Ishikawa (cell line): ENCODE results near the gene EFNA5.

Source experiments
- CEBPB ChIP-seq: IDR thresholded peaks from 2 replicates; pipeline ENCODE4 v1.6.1; 2012
- CREB1 ChIP-seq: IDR thresholded peaks from 2 replicates; pipeline ENCODE4 v1.6.1; 2012; ENCODE audit warnings: low read depth
- EGR1 ChIP-seq: IDR thresholded peaks from 2 replicates; pipeline ENCODE4 v1.6.1; 2012
- EP300 ChIP-seq: IDR thresholded peaks from 2 replicates; pipeline ENCODE4 v1.6.1; 2012; ENCODE audit warnings: borderline replicate concordance
- FOXM1 ChIP-seq: IDR thresholded peaks from 2 replicates; pipeline ENCODE4 v1.6.1; 2012; ENCODE audit warnings: low read depth, borderline replicate concordance
- NFIC ChIP-seq: IDR thresholded peaks from 2 replicates; pipeline ENCODE4 v1.6.1; 2012
- RAD21 ChIP-seq: IDR thresholded peaks from 2 replicates; pipeline ENCODE4 v1.6.1; 2012; ENCODE audit warnings: low read depth
- TAF1 ChIP-seq: IDR thresholded peaks from 2 replicates; pipeline ENCODE4 v1.6.1; 2012; ENCODE audit warnings: low read depth, mild to moderate bottlenecking
- TCF12 ChIP-seq: IDR thresholded peaks from 2 replicates; pipeline ENCODE4 v1.6.1; 2012; ENCODE audit warnings: low read depth
- TEAD4 ChIP-seq: IDR thresholded peaks from 2 replicates; pipeline ENCODE4 v1.6.1; 2012
- YY1 ChIP-seq: IDR thresholded peaks from 2 replicates; pipeline ENCODE4 v1.6.1; 2012; ENCODE audit warnings: low read depth
- ZBTB7A ChIP-seq: IDR thresholded peaks from 2 replicates; pipeline ENCODE4 v1.6.1; 2012; ENCODE audit warnings: low read depth
- TF ChIP-seq, protein P1 (sequence below): IDR thresholded peaks from 2 replicates; pipeline ENCODE4 v1.6.1; 2012; ENCODE audit warnings: low read depth, mild to moderate bottlenecking
- TF ChIP-seq, protein P2 (sequence below): IDR thresholded peaks from 2 replicates; pipeline ENCODE4 v1.6.1; 2012
- TF ChIP-seq, protein P3 (sequence below): IDR thresholded peaks from 2 replicates; pipeline ENCODE4 v1.6.1; 2012

Gene EFNA5

DNA sequence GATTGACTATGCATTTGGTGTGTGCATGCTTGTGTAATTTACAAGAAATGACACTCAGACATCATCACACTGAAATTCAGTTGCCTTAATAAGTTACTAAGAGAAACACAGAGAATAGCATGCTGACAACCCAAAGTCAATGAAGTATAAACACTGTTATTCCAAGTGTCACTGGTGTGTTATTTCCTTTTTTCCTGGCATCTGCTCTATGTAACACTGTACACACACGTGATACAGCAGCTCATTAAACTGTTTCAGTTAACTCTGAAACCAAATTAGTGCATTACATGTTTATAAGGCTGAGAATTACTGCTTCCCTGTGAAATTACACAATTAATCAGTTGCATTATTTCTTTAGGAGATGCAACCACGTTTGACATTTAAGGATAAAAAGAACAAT lies 252.7 kb downstream of the EFNA5 start:
- no peak for TF ChIP-seq EGR1
- TF ChIP-seq, protein P1, sequence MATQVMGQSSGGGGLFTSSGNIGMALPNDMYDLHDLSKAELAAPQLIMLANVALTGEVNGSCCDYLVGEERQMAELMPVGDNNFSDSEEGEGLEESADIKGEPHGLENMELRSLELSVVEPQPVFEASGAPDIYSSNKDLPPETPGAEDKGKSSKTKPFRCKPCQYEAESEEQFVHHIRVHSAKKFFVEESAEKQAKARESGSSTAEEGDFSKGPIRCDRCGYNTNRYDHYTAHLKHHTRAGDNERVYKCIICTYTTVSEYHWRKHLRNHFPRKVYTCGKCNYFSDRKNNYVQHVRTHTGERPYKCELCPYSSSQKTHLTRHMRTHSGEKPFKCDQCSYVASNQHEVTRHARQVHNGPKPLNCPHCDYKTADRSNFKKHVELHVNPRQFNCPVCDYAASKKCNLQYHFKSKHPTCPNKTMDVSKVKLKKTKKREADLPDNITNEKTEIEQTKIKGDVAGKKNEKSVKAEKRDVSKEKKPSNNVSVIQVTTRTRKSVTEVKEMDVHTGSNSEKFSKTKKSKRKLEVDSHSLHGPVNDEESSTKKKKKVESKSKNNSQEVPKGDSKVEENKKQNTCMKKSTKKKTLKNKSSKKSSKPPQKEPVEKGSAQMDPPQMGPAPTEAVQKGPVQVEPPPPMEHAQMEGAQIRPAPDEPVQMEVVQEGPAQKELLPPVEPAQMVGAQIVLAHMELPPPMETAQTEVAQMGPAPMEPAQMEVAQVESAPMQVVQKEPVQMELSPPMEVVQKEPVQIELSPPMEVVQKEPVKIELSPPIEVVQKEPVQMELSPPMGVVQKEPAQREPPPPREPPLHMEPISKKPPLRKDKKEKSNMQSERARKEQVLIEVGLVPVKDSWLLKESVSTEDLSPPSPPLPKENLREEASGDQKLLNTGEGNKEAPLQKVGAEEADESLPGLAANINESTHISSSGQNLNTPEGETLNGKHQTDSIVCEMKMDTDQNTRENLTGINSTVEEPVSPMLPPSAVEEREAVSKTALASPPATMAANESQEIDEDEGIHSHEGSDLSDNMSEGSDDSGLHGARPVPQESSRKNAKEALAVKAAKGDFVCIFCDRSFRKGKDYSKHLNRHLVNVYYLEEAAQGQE = no peak
- no peak for TF ChIP-seq YY1
- TF ChIP-seq NFIC = no peak
- no peak for TF ChIP-seq EP300
- no peak for TF ChIP-seq CEBPB
- no peak for TF ChIP-seq TAF1
- no peak for TF ChIP-seq ZBTB7A
- TF ChIP-seq, protein P2, sequence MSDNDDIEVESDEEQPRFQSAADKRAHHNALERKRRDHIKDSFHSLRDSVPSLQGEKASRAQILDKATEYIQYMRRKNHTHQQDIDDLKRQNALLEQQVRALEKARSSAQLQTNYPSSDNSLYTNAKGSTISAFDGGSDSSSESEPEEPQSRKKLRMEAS = no peak
- TF ChIP-seq, protein P3, sequence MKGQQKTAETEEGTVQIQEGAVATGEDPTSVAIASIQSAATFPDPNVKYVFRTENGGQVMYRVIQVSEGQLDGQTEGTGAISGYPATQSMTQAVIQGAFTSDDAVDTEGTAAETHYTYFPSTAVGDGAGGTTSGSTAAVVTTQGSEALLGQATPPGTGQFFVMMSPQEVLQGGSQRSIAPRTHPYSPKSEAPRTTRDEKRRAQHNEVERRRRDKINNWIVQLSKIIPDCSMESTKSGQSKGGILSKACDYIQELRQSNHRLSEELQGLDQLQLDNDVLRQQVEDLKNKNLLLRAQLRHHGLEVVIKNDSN = no peak
- TF ChIP-seq RAD21 = no peak
- TF ChIP-seq FOXM1 = no peak
- no peak for TF ChIP-seq TEAD4

DNA sequence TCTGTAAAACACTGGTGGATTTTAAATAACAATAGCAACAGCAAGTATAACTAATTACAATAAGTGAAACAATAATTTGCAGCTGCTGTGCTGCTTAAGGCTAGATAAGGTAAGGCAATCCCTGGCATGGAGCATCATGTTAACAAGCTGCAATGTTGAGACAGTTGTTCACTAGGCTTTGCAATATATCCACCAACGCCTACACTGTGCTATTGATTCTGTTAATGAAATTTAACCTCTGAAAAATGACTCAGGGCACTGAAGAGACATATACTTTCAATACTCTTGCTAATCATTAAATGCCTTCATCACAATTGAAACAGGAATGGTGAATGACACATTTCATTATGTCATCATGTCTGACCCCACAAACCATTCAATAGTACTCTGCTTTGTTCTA lies 255.0 kb downstream of the EFNA5 start:
- TF ChIP-seq, protein P1 = no peak
- no peak for TF ChIP-seq EP300
- TF ChIP-seq CEBPB = no peak
- TF ChIP-seq EGR1 = no peak
- no peak for TF ChIP-seq NFIC
- no peak for TF ChIP-seq FOXM1
- no peak for TF ChIP-seq CREB1
- TF ChIP-seq, protein P2 = no peak
- TF ChIP-seq RAD21 = no peak
- TF ChIP-seq YY1 = no peak
- TF ChIP-seq TCF12 = no peak
- TF ChIP-seq TAF1 = no peak
- TF ChIP-seq TEAD4 = no peak

DNA sequence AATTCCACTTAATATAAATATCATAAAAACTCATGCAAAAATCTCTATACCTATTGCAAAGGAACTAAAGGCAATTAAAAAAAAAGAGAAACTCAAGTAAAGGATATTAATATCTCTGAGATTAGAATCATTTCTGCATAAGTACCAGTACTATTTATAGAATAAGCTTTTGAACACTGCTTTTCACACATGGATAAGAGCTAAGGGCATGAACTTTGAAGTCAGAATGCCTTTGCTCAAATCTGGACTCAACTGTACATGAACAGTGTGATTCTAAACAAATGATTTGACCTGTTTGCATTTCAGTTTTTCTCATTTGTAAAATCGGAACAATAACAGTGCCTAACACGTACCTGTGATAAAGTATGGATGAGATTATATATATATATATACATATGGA lies 255.9 kb downstream of the EFNA5 start:
- no peak for TF ChIP-seq EGR1
- TF ChIP-seq, protein P3 = no peak
- no peak for TF ChIP-seq ZBTB7A
- no peak for TF ChIP-seq TEAD4
- TF ChIP-seq, protein P2 = no peak
- TF ChIP-seq FOXM1 = no peak
- TF ChIP-seq NFIC = no peak
- no peak for TF ChIP-seq CEBPB
- TF ChIP-seq RAD21 = no peak
- TF ChIP-seq TCF12 = no peak
- no peak for TF ChIP-seq TAF1
- TF ChIP-seq YY1 = no peak
- no peak for TF ChIP-seq CREB1
- no peak for TF ChIP-seq EP300
- TF ChIP-seq, protein P1 = no peak

DNA sequence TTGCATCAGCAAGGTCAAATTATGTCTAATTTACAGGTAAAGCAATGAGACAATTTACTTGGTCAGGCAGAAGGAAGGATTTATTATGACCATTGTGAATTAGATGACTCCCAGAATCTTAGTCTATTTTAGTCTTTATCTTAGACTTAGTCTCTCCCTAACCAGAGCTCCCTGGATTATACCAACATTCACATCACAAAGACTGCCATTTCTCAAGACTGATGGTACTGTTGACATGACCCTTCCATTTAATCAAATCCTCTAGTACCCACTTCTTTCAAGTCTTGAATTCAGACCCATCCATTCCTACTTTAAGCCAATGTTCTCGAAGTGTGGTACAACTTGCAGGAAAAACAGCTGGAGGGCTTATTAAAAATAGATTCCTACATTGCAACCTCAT lies 257.0 kb downstream of the EFNA5 start:
- TF ChIP-seq EGR1 (no peak), EP300 (no peak), TAF1 (no peak), CREB1 (no peak), ZBTB7A (no peak), RAD21 (no peak), FOXM1 (no peak), TCF12 (no peak), TEAD4 (no peak), CEBPB (no peak), YY1 (no peak), NFIC (no peak)
- TF ChIP-seq, protein P1 = no peak
- TF ChIP-seq, protein P3 = no peak
- TF ChIP-seq, protein P2 = no peak
